ENCODE data around the gene TMLHE. TPM values are rescaled to one million over a fixed set of nuclear protein-coding genes. Genes with fewer than 3 reads are reported as not detected.
A peak's percentile ranks its signal among the peaks of the same experiment; 100 is the strongest.
"Not testable (repeated sequence)": the region's sequence is repeated elsewhere in the genome, so short reads cannot be mapped to it uniquely, and the experiment has no call there.

TMLHE gene
- 10 to 100 TPM in 1 of 2 experiments, 1 to 10 TPM in 1; 9.2 to 13.5 TPM for total RNA-seq

GRCh38 chrX:155612312-155613224, at the start of gene TMLHE, which contains the start of gene SPRY3:
TSS of gene TMLHE (minus strand) at chrX:155612952. CDS start at chrX:155545276, 67,676 bp downstream.
TSS of gene SPRY3 (plus strand) at chrX:155612586.
- Mint-ChIP-seq H3K36me3 (peaks cover 10% of the 10 kb centered on the region), H3K9me3 (ENCODE audit: low read depth) (no peaks in the 10 kb centered on the region), H3K27me3 (no peaks in the 10 kb centered on the region), H3K27ac (peak within 1 kb of the TSS; percentile 95), H3K4me1 (peaks cover 20% of the 10 kb centered on the region), H3K4me3 (peak within 1 kb of the TSS; percentile 94)
- peak; percentile 74 for DNase-seq
- CTCF ChIA-PET, result no interaction called here
- ATAC-seq, result peak; percentile 95

GRCh38 chrX:155662282-155662681, 49.5 kb upstream of the TMLHE start:
- Mint-ChIP-seq H3K4me1 (no peaks in the 10 kb centered on the region), H3K36me3 (peaks cover 2% of the 10 kb centered on the region), H3K9me3 (ENCODE audit: low read depth) (peaks cover 12% of the 10 kb centered on the region), H3K27ac (no peak overlapping the region), H3K4me3 (no peak overlapping the region), H3K27me3 (no peaks in the 10 kb centered on the region)
- DNase-seq (no peak), ATAC-seq (no peak)
- CTCF ChIA-PET, result no interaction called here

DNA sequence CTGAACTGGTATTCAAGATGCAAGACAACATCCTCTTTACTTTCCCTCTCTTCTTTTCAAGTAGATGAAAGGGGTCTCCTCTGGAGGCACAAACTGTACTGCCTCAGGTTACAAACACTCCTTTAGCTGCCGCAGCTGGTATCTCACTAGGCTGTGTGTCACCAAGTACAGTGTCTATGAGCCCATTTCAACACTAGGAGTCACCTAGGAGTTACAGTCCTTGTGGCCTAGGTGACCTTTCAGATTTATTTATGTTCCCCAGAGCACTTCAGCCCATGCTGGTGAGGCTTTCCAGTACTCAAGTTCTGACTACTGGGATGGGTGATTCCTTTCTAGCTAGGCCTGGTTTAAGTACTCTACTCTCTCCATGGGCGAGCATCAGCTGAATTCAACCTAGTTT, 32.4 kb upstream of the TMLHE start:
- CTCF ChIA-PET, result no interaction called here
- ATAC-seq (no peak), DNase-seq (no peak)
- Mint-ChIP-seq H3K9me3 (ENCODE audit: low read depth) (peaks cover 2% of the 10 kb centered on the region), H3K4me1 (no peaks in the 10 kb centered on the region), H3K4me3 (no peak overlapping the region), H3K27me3 (peaks cover 2% of the 10 kb centered on the region), H3K27ac (no peak overlapping the region), H3K36me3 (peaks cover 3% of the 10 kb centered on the region)

- Mint-ChIP-seq H3K27ac (no peak overlapping the region), H3K27me3 (peaks cover 2% of the 10 kb centered on the region), H3K4me3 (no peak overlapping the region), H3K4me1 (no peaks in the 10 kb centered on the region), H3K36me3 (peaks cover 3% of the 10 kb centered on the region), H3K9me3 (ENCODE audit: low read depth) (peaks cover 2% of the 10 kb centered on the region)
- DNase-seq (no peak), ATAC-seq (no peak)
- CTCF ChIA-PET, result no interaction called here
Observed at GRCh38 chrX:155643240-155643639, 30.5 kb upstream of the TMLHE start.

- peak overlapping the region; percentile 53 for H3K4me3 Mint-ChIP-seq
- H3K4me1 Mint-ChIP-seq; H3K36me3 Mint-ChIP-seq; ATAC-seq; CTCF ChIA-PET; H3K9me3 Mint-ChIP-seq (ENCODE audit: low read depth); H3K27ac Mint-ChIP-seq; H3K27me3 Mint-ChIP-seq; DNase-seq: not testable (repeated sequence)
Observed at GRCh38 chrX:155641371-155641770, 28.6 kb upstream of the TMLHE start.

GRCh38 chrX:155637714-155638113, 25.0 kb upstream of the TMLHE start:
- peaks cover 2% of the 10 kb centered on the region for H3K27me3 Mint-ChIP-seq
- H3K27ac Mint-ChIP-seq, result no peak overlapping the region
- no peak overlapping the region for H3K4me3 Mint-ChIP-seq

GRCh38 chrX:155635019-155635418, 22.3 kb upstream of the TMLHE start:
- H3K4me1 Mint-ChIP-seq, result peaks cover 11% of the 10 kb centered on the region
- CTCF ChIA-PET; H3K27ac Mint-ChIP-seq; H3K36me3 Mint-ChIP-seq; H3K4me3 Mint-ChIP-seq; H3K27me3 Mint-ChIP-seq; H3K9me3 Mint-ChIP-seq (ENCODE audit: low read depth); ATAC-seq; DNase-seq: not testable (repeated sequence)

More at GRCh38 chrX:155637714-155638113, 25.0 kb upstream of the TMLHE start:
- Mint-ChIP-seq H3K9me3 (ENCODE audit: low read depth) (no peaks in the 10 kb centered on the region), H3K4me1 (peaks cover 2% of the 10 kb centered on the region), H3K36me3 (no peaks in the 10 kb centered on the region)
- CTCF ChIA-PET, result no interaction called here
- no peak for ATAC-seq
- DNase-seq, result no peak

- no peaks in the 10 kb centered on the region for H3K27me3 Mint-ChIP-seq
Observed at GRCh38 chrX:155632431-155633100, 19.8 kb upstream of the TMLHE start.

DNA sequence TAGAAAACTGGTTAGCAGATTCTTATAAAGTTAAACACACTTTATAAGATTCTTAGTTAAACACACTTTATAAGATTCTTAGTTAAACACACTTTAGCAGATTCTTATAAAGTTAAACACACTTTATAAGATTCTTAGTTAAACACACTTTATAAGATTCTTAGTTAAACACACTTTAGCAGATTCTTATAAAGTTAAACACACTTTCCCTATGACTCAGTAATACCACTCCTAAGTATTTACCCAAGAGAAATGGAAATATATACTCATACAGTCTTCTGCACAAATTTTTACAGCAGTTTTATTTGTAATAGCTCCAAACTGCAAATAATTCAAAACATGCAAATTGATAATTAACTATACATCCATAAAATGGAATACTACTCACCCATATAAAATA, 7.4 kb upstream of the TMLHE start:
- DNase-seq; ATAC-seq; H3K27me3 Mint-ChIP-seq; H3K4me3 Mint-ChIP-seq; CTCF ChIA-PET; H3K4me1 Mint-ChIP-seq; H3K36me3 Mint-ChIP-seq; H3K27ac Mint-ChIP-seq; H3K9me3 Mint-ChIP-seq (ENCODE audit: low read depth): not testable (repeated sequence)

More at GRCh38 chrX:155632431-155633100, 19.8 kb upstream of the TMLHE start:
- H3K36me3 Mint-ChIP-seq, result peaks cover 7% of the 10 kb centered on the region
- CTCF ChIA-PET, result no interaction called here
- no peaks in the 10 kb centered on the region for H3K9me3 Mint-ChIP-seq (ENCODE audit: low read depth)
- H3K4me1 Mint-ChIP-seq, result peaks cover 11% of the 10 kb centered on the region
- peak overlapping the region; percentile 85 for H3K27ac Mint-ChIP-seq
- ATAC-seq (peak; percentile 93), DNase-seq (peak; percentile 40)
- H3K4me3 Mint-ChIP-seq, result peak overlapping the region; percentile 71

DNA sequence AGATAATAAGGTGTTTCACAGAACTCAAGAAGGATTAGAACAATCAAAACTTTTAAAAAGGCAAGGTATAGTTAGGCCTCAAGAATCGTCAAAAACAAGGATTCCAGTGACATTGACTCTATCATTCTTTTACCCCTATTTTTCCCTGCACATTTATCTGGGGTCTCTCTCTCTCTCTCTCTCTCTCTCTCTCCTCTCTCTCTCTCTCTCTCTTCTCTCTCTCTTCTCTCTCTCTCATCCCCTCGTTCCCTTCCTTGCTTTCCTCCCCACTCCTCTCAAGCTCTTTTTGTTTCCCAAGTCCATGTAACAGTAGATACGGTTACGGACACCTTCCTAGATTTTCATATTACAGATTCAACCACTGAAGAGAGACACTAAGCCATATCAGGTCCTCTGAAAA, 3.2 kb upstream of the TMLHE start:
- CTCF ChIA-PET, result no interaction called here
- Mint-ChIP-seq H3K4me1 (peaks cover 8% of the 10 kb centered on the region), H3K27me3 (no peaks in the 10 kb centered on the region), H3K36me3 (peaks cover 2% of the 10 kb centered on the region), H3K9me3 (ENCODE audit: low read depth) (no peaks in the 10 kb centered on the region), H3K27ac (no peak overlapping the region), H3K4me3 (no peak overlapping the region)
- DNase-seq, result no peak
- no peak for ATAC-seq

DNA sequence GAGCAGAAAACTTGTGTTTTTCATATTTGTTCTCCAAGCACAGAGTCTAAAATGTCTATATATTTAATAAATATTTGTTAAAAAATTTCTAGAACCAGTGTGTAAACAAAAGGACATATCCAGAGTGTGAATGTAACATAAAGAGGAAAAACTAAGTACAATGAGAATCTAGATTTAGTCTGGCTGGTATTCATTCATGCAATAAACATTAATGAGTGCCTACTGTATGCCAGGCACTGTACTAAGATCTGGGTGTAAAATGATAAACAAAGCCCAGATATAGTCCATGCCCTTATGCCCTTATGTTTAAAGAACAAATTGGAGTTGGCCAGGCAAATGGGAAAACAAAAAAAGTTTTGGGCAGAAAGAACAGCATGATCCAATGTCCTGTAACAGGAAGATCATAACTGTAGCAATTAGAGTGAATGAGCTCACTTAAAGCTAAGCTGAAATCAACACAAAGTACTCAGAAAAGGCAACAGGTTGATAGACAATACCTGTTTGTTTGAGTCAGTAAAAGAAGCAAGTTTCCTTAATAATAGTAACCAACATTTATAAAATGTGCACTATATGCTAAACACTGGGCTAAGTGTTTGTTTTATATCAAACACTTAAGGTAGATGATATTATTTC, 1.3 kb upstream of the TMLHE start:
- CTCF ChIA-PET, result no interaction called here
- Mint-ChIP-seq H3K36me3 (peaks cover 9% of the 10 kb centered on the region), H3K9me3 (ENCODE audit: low read depth) (no peaks in the 10 kb centered on the region), H3K27me3 (no peaks in the 10 kb centered on the region), H3K4me3 (no peak overlapping the region), H3K27ac (no peak overlapping the region), H3K4me1 (peaks cover 18% of the 10 kb centered on the region)
- DNase-seq, result no peak
- no peak for ATAC-seq

- DNase-seq, result no peak
- Mint-ChIP-seq H3K9me3 (ENCODE audit: low read depth) (peaks cover 7% of the 10 kb centered on the region), H3K27ac (no peak overlapping the region), H3K36me3 (peaks cover 21% of the 10 kb centered on the region), H3K27me3 (no peaks in the 10 kb centered on the region), H3K4me1 (peaks cover 20% of the 10 kb centered on the region), H3K4me3 (peak overlapping the region; percentile 94)
- ATAC-seq, result no peak
- CTCF ChIA-PET, result no interaction called here
Observed at GRCh38 chrX:155611302-155611701, 1.4 kb downstream of the TMLHE start.

GRCh38 chrX:155592981-155593380, 19.8 kb downstream of the TMLHE start:
- H3K36me3 Mint-ChIP-seq, result peaks cover 22% of the 10 kb centered on the region
- no peak for DNase-seq
- H3K4me1 Mint-ChIP-seq, result no peaks in the 10 kb centered on the region
- CTCF ChIA-PET, result no interaction called here
- no peak overlapping the region for H3K4me3 Mint-ChIP-seq
- H3K9me3 Mint-ChIP-seq (ENCODE audit: low read depth), result peaks cover 8% of the 10 kb centered on the region
- H3K27me3 Mint-ChIP-seq, result no peaks in the 10 kb centered on the region
- ATAC-seq, result no peak
- no peak overlapping the region for H3K27ac Mint-ChIP-seq
